Right atrium auricular region (tissue), 2 donors: ENCODE measurements around the gene TFAP2B. TPM values are rescaled to one million over a fixed set of nuclear protein-coding genes. Genes with fewer than 3 reads are reported as not detected.

Experiments
- DNase-seq: peaks from one replicate; pipeline ENCODE4 v3.0.0-alpha.2; 2019; ENCODE audit warnings: low spot score
- H3K27ac ChIP-seq, 2 donors: fragments of 200-600 bp; sonication (generic); 1 replicate in 1 of 2; 2 replicates in 1 of 2; pipeline ENCODE4 v1.5.1; 2016 to 2019
- H3K27me3 ChIP-seq, 2 donors: fragments of 200-600 bp; sonication (generic); one replicate each; pipeline versions ENCODE4 v1.5.1 to v1.6.0; 2017 to 2019
- H3K36me3 ChIP-seq: fragments of 200-600 bp; sonication (generic); one replicate; pipeline ENCODE4 v1.5.1; 2016
- H3K4me1 ChIP-seq, 2 donors: fragments of 200-600 bp; sonication (generic); one replicate each; pipeline versions ENCODE4 v1.5.1 to v1.6.0; 2017 to 2019
- H3K4me3 ChIP-seq, 2 donors: fragments of 200-600 bp; sonication (generic); 1 replicate in 1 of 2; 2 replicates in 1 of 2; pipeline ENCODE4 v1.5.1; 2017 to 2019; ENCODE audit warnings: mild to moderate bottlenecking in 1 of 2, moderate library complexity in 1 of 2
- H3K9me3 ChIP-seq, 2 donors: fragments of 200-600 bp; sonication (generic); one replicate each; pipeline ENCODE4 v1.5.1; 2019
- CTCF ChIP-seq, 2 donors: fragments of 200-600 bp; sonication (generic); IDR thresholded peaks; one replicate each; pipeline ENCODE4 v1.5.1; 2019; ENCODE audit warnings: antibody characterized with exemption in 2 of 2
- total RNA-seq, 2 donors: library from RNA; depleted of rRNA; stranded (reverse); fragments of >200 nt; gene quantifications; one replicate each; pipeline ENCODE4 v1.1.0, GENCODE V29; 2016

TFAP2B gene
- total RNA-seq, 2 donors from 2014 or later: not detected

- DNase-seq: no peak
- Histone ChIP-seq H3K36me3 (no peaks in the 10 kb centered on the region), H3K27ac (no peak overlapping the region), H3K4me1 (peaks cover 0 to 18% of the 10 kb centered on the region in 2 donors), H3K27me3 (peaks cover 31 to 42% of the 10 kb centered on the region in 2 donors), H3K9me3 (no peaks in the 10 kb centered on the region), H3K4me3 (no peak overlapping the region)
- no peak for TF ChIP-seq CTCF (IDR thresholded peaks at IDR 0.05)
These were observed 2.2 kb downstream of the TFAP2B start for GRCh38 chr6:50820869-50821264.

- no peak overlapping the region for H3K4me3 ChIP-seq
- TF ChIP-seq CTCF (IDR thresholded peaks at IDR 0.05): no peak
- H3K4me1 ChIP-seq: peaks cover 0 to 16% of the 10 kb centered on the region in 2 donors
- H3K36me3 ChIP-seq: no peaks in the 10 kb centered on the region
- H3K9me3 ChIP-seq: no peaks in the 10 kb centered on the region
- DNase-seq: no peak
- peaks cover 35 to 47% of the 10 kb centered on the region in 2 donors for H3K27me3 ChIP-seq
- H3K27ac ChIP-seq: no peak overlapping the region
These were observed 2.9 kb downstream of the TFAP2B start for GRCh38 chr6:50821441-50822077.

- Histone ChIP-seq H3K9me3 (no peaks in the 10 kb centered on the region), H3K4me1 (peaks cover 0 to 16% of the 10 kb centered on the region in 2 donors), H3K27ac (no peak overlapping the region), H3K4me3 (no peak overlapping the region), H3K36me3 (no peaks in the 10 kb centered on the region), H3K27me3 (peaks cover 30 to 47% of the 10 kb centered on the region in 2 donors)
- TF ChIP-seq CTCF (IDR thresholded peaks at IDR 0.05): no peak
- DNase-seq: no peak
These were observed 3.4 kb downstream of the TFAP2B start for GRCh38 chr6:50822078-50822476.

GRCh38 chr6:50823094-50823920 is 4.6 kb downstream of the TFAP2B start:
- DNase-seq: no peak
- TF ChIP-seq CTCF (IDR thresholded peaks at IDR 0.05): no peak
- peaks cover 29 to 47% of the 10 kb centered on the region in 2 donors for H3K27me3 ChIP-seq

GRCh38 chr6:50824552-50824951 is 5.9 kb downstream of the TFAP2B start:
- Histone ChIP-seq H3K27ac (no peak overlapping the region), H3K4me3 (no peak overlapping the region), H3K36me3 (no peaks in the 10 kb centered on the region), H3K27me3 (peaks cover 26 to 44% of the 10 kb centered on the region in 2 donors), H3K9me3 (no peaks in the 10 kb centered on the region), H3K4me1 (peaks cover 0 to 11% of the 10 kb centered on the region in 2 donors)
- no peak for TF ChIP-seq CTCF (IDR thresholded peaks at IDR 0.05)
- DNase-seq: no peak

More at GRCh38 chr6:50823094-50823920, 4.6 kb downstream of the TFAP2B start:
- Histone ChIP-seq H3K4me3 (no peak overlapping the region), H3K4me1 (peaks cover 0 to 16% of the 10 kb centered on the region in 2 donors), H3K36me3 (no peaks in the 10 kb centered on the region), H3K27ac (no peak overlapping the region), H3K9me3 (no peaks in the 10 kb centered on the region)
